ENCODE measurements around the gene HRH1.

DNA sequence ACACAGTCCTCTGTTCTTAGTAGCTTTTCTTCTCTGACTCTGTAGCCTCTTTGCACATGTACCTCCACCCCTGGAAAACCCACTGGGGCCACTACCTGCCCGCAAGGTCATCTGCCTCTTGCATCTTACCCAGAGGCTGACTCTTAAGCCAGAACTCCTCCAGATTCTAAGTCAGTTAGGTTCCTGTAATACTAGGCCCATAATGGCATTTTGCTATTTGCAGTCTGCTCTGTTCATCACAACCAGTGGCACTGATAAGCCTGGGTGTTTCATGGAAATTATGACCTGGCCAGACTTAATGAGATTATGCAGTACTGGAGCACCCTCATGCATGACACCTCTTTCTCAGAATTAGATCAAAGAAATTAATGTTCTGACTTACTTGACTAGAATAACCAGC is 86.2 kb downstream of the HRH1 start:
- TF ChIP-seq, protein P1, sequence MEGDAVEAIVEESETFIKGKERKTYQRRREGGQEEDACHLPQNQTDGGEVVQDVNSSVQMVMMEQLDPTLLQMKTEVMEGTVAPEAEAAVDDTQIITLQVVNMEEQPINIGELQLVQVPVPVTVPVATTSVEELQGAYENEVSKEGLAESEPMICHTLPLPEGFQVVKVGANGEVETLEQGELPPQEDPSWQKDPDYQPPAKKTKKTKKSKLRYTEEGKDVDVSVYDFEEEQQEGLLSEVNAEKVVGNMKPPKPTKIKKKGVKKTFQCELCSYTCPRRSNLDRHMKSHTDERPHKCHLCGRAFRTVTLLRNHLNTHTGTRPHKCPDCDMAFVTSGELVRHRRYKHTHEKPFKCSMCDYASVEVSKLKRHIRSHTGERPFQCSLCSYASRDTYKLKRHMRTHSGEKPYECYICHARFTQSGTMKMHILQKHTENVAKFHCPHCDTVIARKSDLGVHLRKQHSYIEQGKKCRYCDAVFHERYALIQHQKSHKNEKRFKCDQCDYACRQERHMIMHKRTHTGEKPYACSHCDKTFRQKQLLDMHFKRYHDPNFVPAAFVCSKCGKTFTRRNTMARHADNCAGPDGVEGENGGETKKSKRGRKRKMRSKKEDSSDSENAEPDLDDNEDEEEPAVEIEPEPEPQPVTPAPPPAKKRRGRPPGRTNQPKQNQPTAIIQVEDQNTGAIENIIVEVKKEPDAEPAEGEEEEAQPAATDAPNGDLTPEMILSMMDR (conservative IDR thresholded peaks at IDR 0.05 in 1 of 2, IDR thresholded peaks at IDR 0.05 in 1 of 2; ENCODE audit: extremely low read depth in 1 of 2, insufficient read depth in 1 of 2, low read depth in 1 of 2, low read length in 2 of 2) = no peak
- TF ChIP-seq EZH2 (IDR thresholded peaks at IDR 0.05; ENCODE audit: borderline replicate concordance, low read length) = no peak
